22Rv1 (cell line): ENCODE data around the gene GRIPAP1.

Experiments used
- CTCF ChIP-seq: fragments of 450-650 bp; IDR thresholded peaks from 2 replicates; pipeline ENCODE4 v1.5.1; 2017; ENCODE audit warnings: mild to moderate bottlenecking
- ZFX ChIP-seq: fragments of 450-650 bp; IDR thresholded peaks from 2 replicates; pipeline ENCODE4 v1.6.1; 2017; ENCODE audit warnings: antibody characterized with exemption, borderline replicate concordance

DNA sequence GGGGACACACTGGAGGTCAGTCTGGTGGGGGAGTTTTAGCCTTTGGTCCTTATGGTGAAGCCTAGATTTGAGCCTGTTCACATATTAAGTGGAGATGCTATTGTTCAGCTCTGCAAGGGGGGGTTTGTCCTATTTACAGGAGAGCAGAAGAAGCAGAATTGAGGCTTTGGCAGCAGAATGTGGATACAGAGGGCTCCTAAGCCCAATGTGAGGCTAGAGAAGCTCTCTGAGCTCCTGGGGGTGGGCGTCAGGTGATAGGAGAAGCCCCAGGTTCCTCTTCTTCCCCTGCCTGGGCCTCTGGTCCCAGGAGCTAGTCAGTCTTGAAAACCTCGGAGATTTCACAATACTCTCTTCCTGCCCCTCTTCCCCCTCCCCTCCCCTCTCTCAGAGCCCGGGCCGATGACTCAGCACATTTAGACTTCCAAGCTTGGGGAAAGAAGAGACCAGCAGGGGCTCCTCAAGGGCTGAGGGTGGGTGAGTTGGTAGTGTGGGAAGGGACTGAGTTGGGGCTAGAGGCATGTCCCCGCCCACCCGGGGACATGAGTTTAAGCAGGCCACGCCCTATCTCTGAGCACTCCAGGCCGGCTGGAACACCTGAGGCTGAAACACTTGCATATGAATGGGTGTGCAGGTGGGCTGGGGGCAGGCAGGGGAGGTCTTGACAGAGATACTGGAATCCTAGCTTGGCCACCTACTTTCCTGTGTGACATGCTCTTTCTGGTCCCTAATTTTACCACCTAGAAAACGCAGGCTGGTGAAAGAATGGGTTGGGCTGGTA lies 37.7 kb upstream of the GRIPAP1 start:
- TF ChIP-seq CTCF = no peak
- TF ChIP-seq ZFX = no peak
